Measurements from ENCODE around the gene REEP5.

DNA sequence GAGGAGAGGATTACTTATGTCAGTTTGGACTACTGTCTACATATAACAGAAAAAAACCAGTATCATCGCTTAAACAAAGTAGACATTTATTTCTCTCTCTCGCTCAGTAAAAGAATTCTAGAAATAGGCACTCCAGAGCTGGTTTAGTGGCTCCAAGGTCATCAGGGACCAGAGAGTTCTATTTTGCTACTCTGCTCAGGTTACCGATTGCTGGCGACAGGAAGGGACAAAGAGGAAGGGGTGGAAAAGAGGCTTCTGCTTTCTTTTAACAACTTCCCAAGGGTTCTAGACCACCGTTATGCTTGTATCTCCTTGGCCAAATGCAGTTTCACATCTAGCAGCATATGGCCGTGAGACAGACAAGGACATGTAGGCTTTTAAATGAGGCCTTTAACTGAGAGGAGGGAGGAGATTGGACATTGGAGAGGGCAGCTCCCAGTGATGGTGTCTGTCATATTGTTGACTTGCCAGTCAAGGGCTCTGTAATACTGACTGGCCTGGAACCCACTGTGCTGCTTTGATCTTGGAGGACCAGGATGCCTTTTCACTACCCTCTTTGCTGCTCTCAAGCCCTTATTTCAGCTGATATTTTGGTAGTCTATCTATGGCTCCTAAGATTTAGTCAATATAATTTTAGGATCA lies 39.0 kb upstream of the REEP5 start:
- TF ChIP-seq RFX5 (IDR thresholded peaks at IDR 0.05; ENCODE audit: low read depth, low read length) = no peak
- TF ChIP-seq, protein P1, sequence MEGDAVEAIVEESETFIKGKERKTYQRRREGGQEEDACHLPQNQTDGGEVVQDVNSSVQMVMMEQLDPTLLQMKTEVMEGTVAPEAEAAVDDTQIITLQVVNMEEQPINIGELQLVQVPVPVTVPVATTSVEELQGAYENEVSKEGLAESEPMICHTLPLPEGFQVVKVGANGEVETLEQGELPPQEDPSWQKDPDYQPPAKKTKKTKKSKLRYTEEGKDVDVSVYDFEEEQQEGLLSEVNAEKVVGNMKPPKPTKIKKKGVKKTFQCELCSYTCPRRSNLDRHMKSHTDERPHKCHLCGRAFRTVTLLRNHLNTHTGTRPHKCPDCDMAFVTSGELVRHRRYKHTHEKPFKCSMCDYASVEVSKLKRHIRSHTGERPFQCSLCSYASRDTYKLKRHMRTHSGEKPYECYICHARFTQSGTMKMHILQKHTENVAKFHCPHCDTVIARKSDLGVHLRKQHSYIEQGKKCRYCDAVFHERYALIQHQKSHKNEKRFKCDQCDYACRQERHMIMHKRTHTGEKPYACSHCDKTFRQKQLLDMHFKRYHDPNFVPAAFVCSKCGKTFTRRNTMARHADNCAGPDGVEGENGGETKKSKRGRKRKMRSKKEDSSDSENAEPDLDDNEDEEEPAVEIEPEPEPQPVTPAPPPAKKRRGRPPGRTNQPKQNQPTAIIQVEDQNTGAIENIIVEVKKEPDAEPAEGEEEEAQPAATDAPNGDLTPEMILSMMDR (conservative IDR thresholded peaks at IDR 0.05; ENCODE audit: low read depth, low read length) = no peak
